Body of pancreas (tissue), 4 donors: ENCODE data around the gene SCGB1D1. TPM values are rescaled to one million over a fixed set of nuclear protein-coding genes. Genes with fewer than 3 reads are reported as not detected.
A peak's percentile ranks its signal among the peaks of the same experiment; 100 is the strongest.

Experiments
- ATAC-seq: fragments of 150-250 bp; one replicate; pipeline ENCODE4 v1.9.1; 2016
- DNase-seq, 4 donors: peaks; one replicate each; pipeline ENCODE4 v3.0.0-alpha.2; 2019
- H3K27ac ChIP-seq, 4 donors: fragments of 200-600 bp; sonication (generic); 1 replicate in 3 of 4; 2 replicates in 1 of 4; pipeline versions ENCODE4 v1.5.1 to v1.6.1; 2016 to 2019; ENCODE audit warnings: mild to moderate bottlenecking in 1 of 4, mixed read lengths in 1 of 4, moderate library complexity in 1 of 4
- H3K27me3 ChIP-seq, 2 donors: fragments of 200-600 bp; sonication (generic); one replicate each; pipeline ENCODE4 v1.6.0; 2016; ENCODE audit warnings: mild to moderate bottlenecking in 1 of 2
- H3K36me3 ChIP-seq, 2 donors: fragments of 200-600 bp; sonication (generic); replicated peaks in 1 of 2; 2 replicates each; pipeline ENCODE4 v1.5.1; 2016; ENCODE audit warnings: low read depth in 2 of 2; ENCODE audit not compliant: insufficient read depth in 1 of 2
- H3K4me1 ChIP-seq: fragments of 200-600 bp; sonication (generic); one replicate; pipeline ENCODE4 v1.6.0; 2016
- H3K4me3 ChIP-seq, 2 donors: fragments of 200-600 bp; sonication (generic); 1 replicate in 1 of 2; 2 replicates in 1 of 2; pipeline ENCODE4 v1.5.1; 2016 to 2019
- H3K9me3 ChIP-seq, 3 donors: fragments of 200-600 bp; sonication (generic); 1 replicate in 2 of 3; 2 replicates in 1 of 3; pipeline ENCODE4 v1.5.1; 2016
- POLR2A ChIP-seq, 3 donors: fragments of 450-650 bp; IDR thresholded peaks; one replicate each; pipeline ENCODE4 v1.6.1; 2016; ENCODE audit warnings: antibody characterized with exemption in 3 of 3, mild to moderate bottlenecking in 2 of 3
- WGBS, 2 donors: methylation state at CpG; one replicate each; pipeline ENCODE4 v1.1.5; 2017; 5-methylcytosine and 5-hydroxymethylcytosine counted together
- intact Hi-C: fragments of 100-400 bp; cut with DNase I; formaldehyde crosslinking; loops from one replicate; pipeline ENCODE4 v1.15.1; 2023
- total RNA-seq, 2 donors: library from RNA; depleted of rRNA; stranded (reverse); fragments of >200 nt; gene quantifications; one replicate each; pipeline ENCODE4 v1.1.0, GENCODE V29; 2016
- TF ChIP-seq, protein P1 (sequence below), 7 experiments: fragments of 450-650 bp in 4 of 7; fragments of 200-600 bp in 3 of 7; sonication (generic) in 3 of 7; IDR thresholded peaks; one replicate each; pipeline ENCODE4 v1.5.1; 2016 to 2019; ENCODE audit warnings: antibody characterized with exemption in 7 of 7

The SCGB1D1 gene
- total RNA-seq, 2 donors from 2014 or later = not detected

DNA sequence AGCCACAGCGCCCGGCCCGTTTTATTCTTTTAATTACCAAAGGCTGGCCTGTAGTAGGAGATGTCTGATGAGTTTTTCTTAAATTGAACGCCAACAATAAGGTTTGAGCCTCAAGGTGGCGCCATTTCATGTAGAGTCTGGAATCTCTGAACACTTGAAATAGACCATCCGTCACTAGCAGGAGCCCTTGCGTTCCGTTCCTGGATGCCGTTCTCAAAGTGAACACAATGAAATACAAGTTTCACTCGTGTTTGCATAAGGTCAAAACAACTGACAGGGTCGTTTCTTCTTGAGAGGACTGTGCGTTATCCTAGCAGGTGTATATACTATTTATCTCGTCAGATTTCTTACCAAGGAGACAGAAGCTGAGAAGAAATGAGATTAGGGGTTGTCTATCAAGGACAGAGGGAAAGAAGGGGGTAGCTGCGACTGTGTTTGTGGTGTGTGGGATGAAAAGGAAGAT is 18.7 kb upstream of the SCGB1D1 start:
- Histone ChIP-seq H3K9me3 (no peaks in the 10 kb centered on the region), H3K4me1 (no peaks in the 10 kb centered on the region), H3K27ac (no peak overlapping the region), H3K27me3 (peaks cover 0 to 3% of the 10 kb centered on the region in 2 donors), H3K36me3 (no peaks in the 10 kb centered on the region), H3K4me3 (no peak overlapping the region)
- ATAC-seq = peak; percentile 79
- TF ChIP-seq, protein P1, sequence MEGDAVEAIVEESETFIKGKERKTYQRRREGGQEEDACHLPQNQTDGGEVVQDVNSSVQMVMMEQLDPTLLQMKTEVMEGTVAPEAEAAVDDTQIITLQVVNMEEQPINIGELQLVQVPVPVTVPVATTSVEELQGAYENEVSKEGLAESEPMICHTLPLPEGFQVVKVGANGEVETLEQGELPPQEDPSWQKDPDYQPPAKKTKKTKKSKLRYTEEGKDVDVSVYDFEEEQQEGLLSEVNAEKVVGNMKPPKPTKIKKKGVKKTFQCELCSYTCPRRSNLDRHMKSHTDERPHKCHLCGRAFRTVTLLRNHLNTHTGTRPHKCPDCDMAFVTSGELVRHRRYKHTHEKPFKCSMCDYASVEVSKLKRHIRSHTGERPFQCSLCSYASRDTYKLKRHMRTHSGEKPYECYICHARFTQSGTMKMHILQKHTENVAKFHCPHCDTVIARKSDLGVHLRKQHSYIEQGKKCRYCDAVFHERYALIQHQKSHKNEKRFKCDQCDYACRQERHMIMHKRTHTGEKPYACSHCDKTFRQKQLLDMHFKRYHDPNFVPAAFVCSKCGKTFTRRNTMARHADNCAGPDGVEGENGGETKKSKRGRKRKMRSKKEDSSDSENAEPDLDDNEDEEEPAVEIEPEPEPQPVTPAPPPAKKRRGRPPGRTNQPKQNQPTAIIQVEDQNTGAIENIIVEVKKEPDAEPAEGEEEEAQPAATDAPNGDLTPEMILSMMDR (IDR thresholded peaks at IDR 0.05) = peak; percentile 36 to 82 (median 75)
- no peak for TF ChIP-seq POLR2A (IDR thresholded peaks at IDR 0.05)
- WGBS, 2 donors = 1% methylated on average over 10 to 14 of the region's 14 CpGs
- peak; percentile 79 to 90 (median 86) for DNase-seq
- intact Hi-C loops = no loop called here

- Histone ChIP-seq H3K27ac (no peak overlapping the region), H3K4me3 (no peak overlapping the region), H3K27me3 (peaks cover 0 to 3% of the 10 kb centered on the region in 2 donors), H3K36me3 (no peaks in the 10 kb centered on the region), H3K9me3 (no peaks in the 10 kb centered on the region), H3K4me1 (no peaks in the 10 kb centered on the region)
- no peak for DNase-seq
- WGBS, 2 donors = 44 to 49% methylated on average over 7 of the region's 7 CpGs
- intact Hi-C loops = no loop called here
- ATAC-seq = no peak
- TF ChIP-seq, protein P1 (IDR thresholded peaks at IDR 0.05) = no peak
- TF ChIP-seq POLR2A (IDR thresholded peaks at IDR 0.05) = no peak
These were observed 17.7 kb upstream of the SCGB1D1 start for GRCh38 chr11:62172294-62172693.

DNA sequence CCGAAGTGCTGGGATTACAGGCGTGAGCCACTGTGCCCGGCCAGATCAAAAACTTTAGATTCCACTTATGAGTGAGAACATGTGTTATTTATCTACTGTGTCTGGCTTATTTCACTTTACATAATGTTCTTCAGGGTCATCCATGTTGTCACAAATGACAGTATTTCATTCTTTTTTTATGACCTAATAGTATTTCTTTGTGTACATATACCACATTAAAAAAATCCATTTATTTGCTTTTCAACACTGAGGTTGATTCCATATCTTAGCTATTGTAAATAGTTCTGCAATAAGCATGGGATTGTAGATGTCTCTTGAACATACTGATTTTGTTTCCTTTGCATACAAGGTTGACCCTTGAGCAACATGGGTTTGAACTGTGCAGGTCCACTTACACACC is 13.2 kb upstream of the SCGB1D1 start:
- 67 to 80% methylated on average over 3 of the region's 3 CpGs for WGBS, 2 donors
- TF ChIP-seq POLR2A (IDR thresholded peaks at IDR 0.05) = no peak
- TF ChIP-seq, protein P1 (IDR thresholded peaks at IDR 0.05) = no peak
- intact Hi-C loops = no loop called here
- ATAC-seq (no peak), DNase-seq (no peak)
- Histone ChIP-seq H3K27ac (no peak overlapping the region), H3K9me3 (no peaks in the 10 kb centered on the region), H3K4me3 (no peak overlapping the region), H3K36me3 (no peaks in the 10 kb centered on the region), H3K4me1 (no peaks in the 10 kb centered on the region), H3K27me3 (no peaks in the 10 kb centered on the region)

DNA sequence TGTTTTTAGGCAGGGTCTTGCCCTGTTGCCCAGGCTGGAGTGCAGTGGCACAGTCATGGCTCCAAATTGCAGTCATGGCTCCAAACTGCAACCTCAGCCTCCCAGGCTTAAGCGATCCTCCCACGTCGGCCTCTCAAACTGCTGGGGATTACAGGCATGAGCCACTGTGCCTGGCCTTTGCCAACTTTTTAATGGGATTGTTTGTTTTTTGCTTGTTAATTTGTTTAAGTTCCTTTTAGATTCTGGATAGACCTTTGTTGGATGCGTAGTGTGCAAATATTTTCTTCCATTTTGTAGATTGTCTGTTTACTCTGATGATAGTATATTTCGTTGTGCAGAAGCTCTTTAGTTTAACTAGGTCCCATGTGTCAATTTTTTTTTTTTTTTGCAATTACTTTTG is 10.0 kb upstream of the SCGB1D1 start:
- H3K9me3 ChIP-seq = no peaks in the 10 kb centered on the region
- no peak for ATAC-seq
- 81 to 82% methylated on average over 5 of the region's 5 CpGs for WGBS, 2 donors
- H3K27ac ChIP-seq = no peak overlapping the region
- TF ChIP-seq POLR2A (IDR thresholded peaks at IDR 0.05) = no peak
- TF ChIP-seq, protein P1 (IDR thresholded peaks at IDR 0.05) = no peak
- H3K27me3 ChIP-seq = no peaks in the 10 kb centered on the region
- no peak overlapping the region for H3K4me3 ChIP-seq
- H3K36me3 ChIP-seq = no peaks in the 10 kb centered on the region
- H3K4me1 ChIP-seq = no peaks in the 10 kb centered on the region
- intact Hi-C loops = no loop called here
- no peak for DNase-seq

DNA sequence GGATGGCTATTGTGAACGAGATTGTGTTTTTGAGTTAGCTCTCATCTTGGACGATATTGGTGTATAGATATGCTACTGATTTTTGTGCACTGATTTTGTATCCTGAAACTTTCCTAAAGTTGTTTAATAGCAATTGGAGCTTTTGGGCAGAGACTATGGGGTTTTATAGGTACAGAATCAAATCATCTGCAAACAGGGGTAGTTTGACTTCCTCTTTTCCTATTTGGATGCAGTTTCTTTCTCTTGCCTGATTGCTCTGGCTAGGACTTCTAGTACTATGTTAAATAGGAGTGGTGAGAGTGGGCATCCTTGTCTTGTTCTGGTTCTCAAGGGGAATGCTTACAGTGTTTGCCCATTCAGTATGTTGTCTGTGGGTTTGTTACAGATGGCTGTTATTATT is 8.9 kb upstream of the SCGB1D1 start:
- WGBS, 2 donors = 78 to 81% methylated on average over 2 of the region's 2 CpGs
- ATAC-seq (no peak), DNase-seq (no peak)
- Histone ChIP-seq H3K4me3 (no peak overlapping the region), H3K9me3 (no peaks in the 10 kb centered on the region), H3K27ac (no peak overlapping the region), H3K27me3 (no peaks in the 10 kb centered on the region), H3K4me1 (no peaks in the 10 kb centered on the region), H3K36me3 (no peaks in the 10 kb centered on the region)
- intact Hi-C loops = no loop called here
- TF ChIP-seq, protein P1 (IDR thresholded peaks at IDR 0.05) = no peak
- TF ChIP-seq POLR2A (IDR thresholded peaks at IDR 0.05) = no peak
